ENCODE data around the gene CNIH4. TPM values are rescaled to one million over a fixed set of nuclear protein-coding genes. Genes with fewer than 3 reads are reported as not detected.
A peak's percentile ranks its signal among the peaks of the same experiment; 100 is the strongest.
"Not testable (repeated sequence)": the region's sequence is repeated elsewhere in the genome, so short reads cannot be mapped to it uniquely, and the experiment has no call there.

CNIH4 gene
- total RNA-seq: 62.7 and 76.2 TPM in 2 replicates
- polyA plus RNA-seq: 96.6 and 106 TPM in 2 replicates

DNA sequence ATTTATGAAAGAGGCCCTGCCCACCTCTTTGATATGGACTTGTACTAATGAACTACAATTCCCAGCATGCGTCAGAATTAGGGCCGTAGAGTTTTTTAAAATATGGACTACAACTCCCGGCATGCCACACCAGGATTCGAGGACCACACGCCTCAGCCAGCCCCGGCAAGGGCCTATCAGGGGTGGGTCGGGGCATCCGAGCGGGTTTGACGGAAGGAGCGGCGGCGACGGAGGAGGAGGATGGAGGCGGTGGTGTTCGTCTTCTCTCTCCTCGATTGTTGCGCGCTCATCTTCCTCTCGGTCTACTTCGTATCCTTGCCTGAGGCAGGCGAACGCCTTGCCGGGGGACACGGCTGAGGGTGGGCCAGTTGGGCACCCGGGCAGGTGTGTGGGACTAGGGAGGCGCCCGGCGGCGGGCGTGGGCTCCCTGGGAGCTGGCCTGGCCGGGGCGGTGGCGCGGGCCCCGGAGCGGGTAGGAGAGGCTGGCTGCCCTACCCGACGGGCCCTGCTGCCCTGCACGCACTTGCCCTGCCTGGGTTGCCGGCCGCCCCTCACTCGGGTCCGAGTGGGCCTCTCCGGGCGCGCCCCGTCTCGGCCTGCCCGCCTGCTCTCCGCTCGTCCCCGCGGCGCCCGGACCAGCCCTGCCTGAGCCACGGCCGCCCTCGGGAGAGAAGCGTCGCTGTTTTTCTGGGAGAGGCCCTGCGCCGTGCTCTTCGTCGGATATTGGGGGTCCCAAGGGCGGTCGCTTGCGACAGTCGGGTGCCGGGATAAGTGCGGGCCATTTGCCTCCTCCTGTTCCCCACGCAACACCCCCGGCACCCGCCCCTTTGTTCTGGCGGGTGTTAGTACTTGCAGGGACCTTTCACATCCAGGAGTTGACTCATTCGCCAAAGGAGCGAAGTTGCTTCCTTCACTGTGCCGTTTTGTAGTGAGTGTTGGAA is at the start of gene CNIH4:
TSS of gene CNIH4 (plus strand) at position 195 of the 941 bp plus-strand sequence. CDS start at position 241, 46 bp downstream.
- Histone ChIP-seq H4K20me1 (ENCODE audit: insufficient read depth, poor library complexity, severe bottlenecking) (peaks cover 6% of the 10 kb centered on the region), H3K36me3 (replicated peaks; ENCODE audit: insufficient read depth, low read depth) (no peaks in the 10 kb centered on the region), H3K79me2 (peaks cover 47% of the 10 kb centered on the region), H3K27ac (peak within 1 kb of the TSS; percentile 84), H3K9me2 (replicated peaks; ENCODE audit: insufficient read depth) (no peaks in the 10 kb centered on the region), H3K9me3 (ENCODE audit: low read depth) (no peaks in the 10 kb centered on the region), H3K27me3 (no peaks in the 10 kb centered on the region), H3K4me3 (peak within 1 kb of the TSS; percentile 82), H2AFZ (peak within 1 kb of the TSS; percentile 46), H3K4me2 (peak within 1 kb of the TSS; percentile 90), H3K4me1 (ENCODE audit: insufficient read depth) (peaks cover 10% of the 10 kb centered on the region)
- under 1% methylated on average over 48 of the region's 78 CpGs for WGBS (ENCODE audit: low lambda C conversion rate, missing lambda C conversion rate)
- DNase-seq (ENCODE audit: low spot score): peak; percentile 94
- TF ChIP-seq EZH2 (IDR thresholded peaks at IDR 0.05; ENCODE audit: borderline replicate concordance) (no peak), EZH2phosphoT487 (IDR thresholded peaks at IDR 0.05; ENCODE audit: low read depth, severe bottlenecking, unreplicated experiment) (no peak)
- TF ChIP-seq, protein P1, sequence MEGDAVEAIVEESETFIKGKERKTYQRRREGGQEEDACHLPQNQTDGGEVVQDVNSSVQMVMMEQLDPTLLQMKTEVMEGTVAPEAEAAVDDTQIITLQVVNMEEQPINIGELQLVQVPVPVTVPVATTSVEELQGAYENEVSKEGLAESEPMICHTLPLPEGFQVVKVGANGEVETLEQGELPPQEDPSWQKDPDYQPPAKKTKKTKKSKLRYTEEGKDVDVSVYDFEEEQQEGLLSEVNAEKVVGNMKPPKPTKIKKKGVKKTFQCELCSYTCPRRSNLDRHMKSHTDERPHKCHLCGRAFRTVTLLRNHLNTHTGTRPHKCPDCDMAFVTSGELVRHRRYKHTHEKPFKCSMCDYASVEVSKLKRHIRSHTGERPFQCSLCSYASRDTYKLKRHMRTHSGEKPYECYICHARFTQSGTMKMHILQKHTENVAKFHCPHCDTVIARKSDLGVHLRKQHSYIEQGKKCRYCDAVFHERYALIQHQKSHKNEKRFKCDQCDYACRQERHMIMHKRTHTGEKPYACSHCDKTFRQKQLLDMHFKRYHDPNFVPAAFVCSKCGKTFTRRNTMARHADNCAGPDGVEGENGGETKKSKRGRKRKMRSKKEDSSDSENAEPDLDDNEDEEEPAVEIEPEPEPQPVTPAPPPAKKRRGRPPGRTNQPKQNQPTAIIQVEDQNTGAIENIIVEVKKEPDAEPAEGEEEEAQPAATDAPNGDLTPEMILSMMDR (IDR thresholded peaks at IDR 0.05; ENCODE audit: poor library complexity): no peak

DNA sequence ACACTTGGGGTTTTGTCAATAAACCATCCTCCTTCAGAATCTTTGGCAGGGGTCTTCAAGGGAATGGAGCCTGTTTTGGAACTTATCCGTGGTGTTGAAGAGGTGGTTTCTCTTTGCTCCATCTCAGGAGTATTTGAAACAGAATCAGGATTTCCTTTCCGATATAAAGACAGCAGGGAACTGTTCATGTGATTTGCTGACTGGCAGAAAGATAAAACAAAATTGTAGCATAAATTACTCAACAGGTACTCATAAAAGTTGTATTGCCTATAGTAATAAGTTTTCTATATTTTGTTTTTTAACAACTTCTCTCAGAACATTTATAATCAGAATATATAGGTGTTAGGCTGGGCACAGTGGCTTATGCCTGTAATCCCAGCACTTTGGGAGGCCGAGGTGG is 48.6 kb upstream of the CNIH4 start:
- Histone ChIP-seq H3K9me3 (ENCODE audit: low read depth) (no peaks in the 10 kb centered on the region), H4K20me1 (ENCODE audit: insufficient read depth, poor library complexity, severe bottlenecking) (no peaks in the 10 kb centered on the region), H2AFZ (no peak overlapping the region), H3K4me1 (ENCODE audit: insufficient read depth) (no peaks in the 10 kb centered on the region), H3K27me3 (no peaks in the 10 kb centered on the region), H3K9me2 (replicated peaks; ENCODE audit: insufficient read depth) (no peaks in the 10 kb centered on the region), H3K79me2 (no peaks in the 10 kb centered on the region), H3K27ac (no peak overlapping the region), H3K36me3 (replicated peaks; ENCODE audit: insufficient read depth, low read depth) (no peaks in the 10 kb centered on the region), H3K4me2 (no peak overlapping the region), H3K4me3 (no peak overlapping the region)
- DNase-seq (ENCODE audit: low spot score): no peak
- 97% methylated on average over 3 of the region's 3 CpGs for WGBS (ENCODE audit: low lambda C conversion rate, missing lambda C conversion rate)
- TF ChIP-seq, protein P1 (IDR thresholded peaks at IDR 0.05; ENCODE audit: poor library complexity): no peak
- TF ChIP-seq EZH2phosphoT487 (IDR thresholded peaks at IDR 0.05; ENCODE audit: low read depth, severe bottlenecking, unreplicated experiment) (no peak), EZH2 (IDR thresholded peaks at IDR 0.05; ENCODE audit: borderline replicate concordance) (no peak)

DNA sequence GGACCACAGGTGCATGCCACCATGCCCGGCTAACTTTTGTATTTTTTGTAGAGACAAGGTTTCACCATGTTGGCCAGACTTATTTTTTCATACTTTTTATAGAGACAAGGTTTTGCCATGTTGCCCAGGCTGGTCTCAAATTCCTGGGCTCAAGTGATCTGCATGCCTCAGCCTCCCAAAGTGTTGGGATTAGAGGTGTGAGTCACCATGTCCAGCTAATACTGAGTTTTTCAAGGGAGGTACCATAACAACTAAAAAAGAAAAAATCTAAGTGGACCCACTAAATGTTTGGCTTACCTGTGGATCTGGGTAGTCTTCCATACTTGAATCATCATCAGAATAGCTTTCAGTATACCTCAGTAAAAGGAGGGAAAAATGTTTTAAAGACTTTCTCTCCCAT is 45.2 kb upstream of the CNIH4 start:
- H3K27ac ChIP-seq, H3K4me2 ChIP-seq: not testable (repeated sequence)

DNA sequence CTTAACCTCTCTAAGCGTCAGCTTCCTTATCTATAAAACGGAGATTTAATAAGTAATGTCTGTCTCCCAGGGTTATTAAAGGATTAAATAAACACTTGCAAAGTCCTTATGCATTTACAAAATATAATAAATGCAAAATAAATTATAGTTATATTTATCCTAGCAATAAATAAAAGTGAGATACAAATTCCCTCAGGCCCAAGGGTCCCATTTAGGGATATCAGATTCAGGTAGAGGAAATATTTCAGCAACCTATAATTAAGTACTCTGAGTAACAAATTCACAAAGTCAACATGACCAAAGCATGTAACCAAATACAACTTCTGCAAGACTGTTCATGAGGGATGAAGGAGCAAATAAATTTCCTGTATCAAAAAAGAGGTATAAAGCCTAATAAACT is 44.7 kb upstream of the CNIH4 start:
- Histone ChIP-seq H3K36me3 (replicated peaks; ENCODE audit: insufficient read depth, low read depth) (no peaks in the 10 kb centered on the region), H3K4me2 (no peak overlapping the region), H3K4me3 (no peak overlapping the region), H2AFZ (no peak overlapping the region), H3K9me2 (replicated peaks; ENCODE audit: insufficient read depth) (no peaks in the 10 kb centered on the region), H3K4me1 (ENCODE audit: insufficient read depth) (no peaks in the 10 kb centered on the region), H3K27ac (no peak overlapping the region), H3K9me3 (ENCODE audit: low read depth) (no peaks in the 10 kb centered on the region), H3K79me2 (peaks cover 4% of the 10 kb centered on the region), H3K27me3 (no peaks in the 10 kb centered on the region), H4K20me1 (ENCODE audit: insufficient read depth, poor library complexity, severe bottlenecking) (no peaks in the 10 kb centered on the region)
- TF ChIP-seq, protein P1 (IDR thresholded peaks at IDR 0.05; ENCODE audit: poor library complexity): no peak
- no peak for TF ChIP-seq EZH2phosphoT487 (IDR thresholded peaks at IDR 0.05; ENCODE audit: low read depth, severe bottlenecking, unreplicated experiment)
- TF ChIP-seq EZH2 (IDR thresholded peaks at IDR 0.05; ENCODE audit: borderline replicate concordance): no peak
- WGBS (ENCODE audit: low lambda C conversion rate, missing lambda C conversion rate): 80% methylated on average over 2 of the region's 2 CpGs
- DNase-seq (ENCODE audit: low spot score): no peak

More for the DNA sequence above, 45.2 kb upstream of the CNIH4 start:
- not testable (repeated sequence) for H3K9me3 ChIP-seq (ENCODE audit: low read depth); H3K36me3 ChIP-seq (replicated peaks; ENCODE audit: insufficient read depth, low read depth); H3K79me2 ChIP-seq; DNase-seq (ENCODE audit: low spot score); H3K27me3 ChIP-seq; H3K9me2 ChIP-seq (replicated peaks; ENCODE audit: insufficient read depth); H4K20me1 ChIP-seq (ENCODE audit: insufficient read depth, poor library complexity, severe bottlenecking); H3K4me1 ChIP-seq (ENCODE audit: insufficient read depth); H3K4me3 ChIP-seq; H2AFZ ChIP-seq
- WGBS (ENCODE audit: low lambda C conversion rate, missing lambda C conversion rate): 100% methylated on average over 1 of the region's 1 CpG

Measured in hepatocyte (in vitro differentiated cells).